Measurements from ENCODE around the gene LTK.

The LTK gene

DNA sequence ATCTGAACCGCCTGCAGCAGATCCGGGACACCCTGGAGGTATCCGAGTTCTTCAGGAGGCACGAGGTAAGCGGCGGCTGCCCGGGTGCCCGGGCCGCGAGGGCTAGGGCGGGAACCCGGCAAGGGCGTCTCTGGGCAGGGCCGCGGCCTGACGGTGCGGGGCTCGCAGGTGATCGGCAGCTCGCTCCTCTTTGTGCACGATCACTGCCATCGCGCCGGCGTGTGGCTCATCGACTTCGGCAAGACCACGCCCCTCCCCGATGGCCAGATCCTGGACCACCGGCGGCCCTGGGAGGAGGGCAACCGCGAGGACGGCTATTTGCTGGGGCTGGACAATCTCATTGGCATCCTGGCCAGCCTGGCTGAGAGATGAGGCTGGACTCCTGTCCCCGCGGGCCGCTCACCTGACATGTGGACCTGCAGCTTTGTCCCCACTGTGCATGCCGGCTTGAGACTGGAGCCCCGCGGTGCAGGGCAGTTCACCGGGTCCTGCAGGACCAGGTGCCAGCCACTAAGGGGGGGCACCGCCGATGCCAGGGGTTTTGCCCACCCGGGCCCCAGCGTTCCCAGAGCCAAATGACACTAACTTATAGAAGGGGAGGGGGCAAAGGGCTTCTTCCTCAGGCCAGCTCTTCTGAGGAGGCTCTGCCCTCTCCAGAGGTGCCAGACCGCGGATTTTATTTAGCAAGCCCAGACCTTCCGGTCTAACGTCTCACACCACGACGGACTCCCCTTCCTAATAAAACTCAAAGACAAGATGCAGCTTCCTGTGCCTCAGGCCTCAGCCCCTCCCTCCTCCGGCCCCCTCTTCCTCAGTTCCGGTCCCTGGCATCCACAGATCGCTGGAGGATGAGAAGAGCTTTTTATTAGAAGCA, 10.6 kb downstream of the LTK start:
- H3K36me3 ChIP-seq, result no peaks in the 10 kb centered on the region
- DNase-seq, result no peak
- no peak overlapping the region for H3K4me3 ChIP-seq (ENCODE audit: low read depth, low read length)
- no peak overlapping the region for H3K27ac ChIP-seq
- H3K27me3 ChIP-seq (ENCODE audit: insufficient read depth, low read depth, severe bottlenecking), result no peaks in the 10 kb centered on the region
- TF ChIP-seq, protein P1, sequence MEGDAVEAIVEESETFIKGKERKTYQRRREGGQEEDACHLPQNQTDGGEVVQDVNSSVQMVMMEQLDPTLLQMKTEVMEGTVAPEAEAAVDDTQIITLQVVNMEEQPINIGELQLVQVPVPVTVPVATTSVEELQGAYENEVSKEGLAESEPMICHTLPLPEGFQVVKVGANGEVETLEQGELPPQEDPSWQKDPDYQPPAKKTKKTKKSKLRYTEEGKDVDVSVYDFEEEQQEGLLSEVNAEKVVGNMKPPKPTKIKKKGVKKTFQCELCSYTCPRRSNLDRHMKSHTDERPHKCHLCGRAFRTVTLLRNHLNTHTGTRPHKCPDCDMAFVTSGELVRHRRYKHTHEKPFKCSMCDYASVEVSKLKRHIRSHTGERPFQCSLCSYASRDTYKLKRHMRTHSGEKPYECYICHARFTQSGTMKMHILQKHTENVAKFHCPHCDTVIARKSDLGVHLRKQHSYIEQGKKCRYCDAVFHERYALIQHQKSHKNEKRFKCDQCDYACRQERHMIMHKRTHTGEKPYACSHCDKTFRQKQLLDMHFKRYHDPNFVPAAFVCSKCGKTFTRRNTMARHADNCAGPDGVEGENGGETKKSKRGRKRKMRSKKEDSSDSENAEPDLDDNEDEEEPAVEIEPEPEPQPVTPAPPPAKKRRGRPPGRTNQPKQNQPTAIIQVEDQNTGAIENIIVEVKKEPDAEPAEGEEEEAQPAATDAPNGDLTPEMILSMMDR (IDR thresholded peaks at IDR 0.05; ENCODE audit: low read depth, low read length), result no peak
- H3K9me3 ChIP-seq (ENCODE audit: severe bottlenecking), result no peaks in the 10 kb centered on the region

- no peak overlapping the region for H3K4me3 ChIP-seq (ENCODE audit: low read depth, low read length)
- DNase-seq, result no peak
- no peaks in the 10 kb centered on the region for H3K36me3 ChIP-seq
- H3K27me3 ChIP-seq (ENCODE audit: insufficient read depth, low read depth, severe bottlenecking), result no peaks in the 10 kb centered on the region
- no peak overlapping the region for H3K27ac ChIP-seq
- TF ChIP-seq, protein P1 (IDR thresholded peaks at IDR 0.05; ENCODE audit: low read depth, low read length), result no peak
- no peaks in the 10 kb centered on the region for H3K9me3 ChIP-seq (ENCODE audit: severe bottlenecking)
Measured at GRCh38 chr15:41501931-41502794, 11.5 kb downstream of the LTK start.

- Histone ChIP-seq H3K36me3 (no peaks in the 10 kb centered on the region), H3K4me3 (ENCODE audit: low read depth, low read length) (no peak overlapping the region), H3K27ac (no peak overlapping the region), H3K9me3 (ENCODE audit: severe bottlenecking) (no peaks in the 10 kb centered on the region), H3K27me3 (ENCODE audit: insufficient read depth, low read depth, severe bottlenecking) (no peaks in the 10 kb centered on the region)
- DNase-seq, result no peak
- TF ChIP-seq, protein P1 (IDR thresholded peaks at IDR 0.05; ENCODE audit: low read depth, low read length), result no peak
Measured at GRCh38 chr15:41501191-41501917, 12.3 kb downstream of the LTK start.

- Histone ChIP-seq H3K27me3 (ENCODE audit: insufficient read depth, low read depth, severe bottlenecking) (no peaks in the 10 kb centered on the region), H3K36me3 (no peaks in the 10 kb centered on the region), H3K27ac (no peak overlapping the region), H3K9me3 (ENCODE audit: severe bottlenecking) (no peaks in the 10 kb centered on the region), H3K4me3 (ENCODE audit: low read depth, low read length) (no peak overlapping the region)
- TF ChIP-seq, protein P1 (IDR thresholded peaks at IDR 0.05; ENCODE audit: low read depth, low read length), result no peak
- no peak for DNase-seq
Measured at GRCh38 chr15:41499109-41499851, 14.3 kb downstream of the LTK start.

DNA sequence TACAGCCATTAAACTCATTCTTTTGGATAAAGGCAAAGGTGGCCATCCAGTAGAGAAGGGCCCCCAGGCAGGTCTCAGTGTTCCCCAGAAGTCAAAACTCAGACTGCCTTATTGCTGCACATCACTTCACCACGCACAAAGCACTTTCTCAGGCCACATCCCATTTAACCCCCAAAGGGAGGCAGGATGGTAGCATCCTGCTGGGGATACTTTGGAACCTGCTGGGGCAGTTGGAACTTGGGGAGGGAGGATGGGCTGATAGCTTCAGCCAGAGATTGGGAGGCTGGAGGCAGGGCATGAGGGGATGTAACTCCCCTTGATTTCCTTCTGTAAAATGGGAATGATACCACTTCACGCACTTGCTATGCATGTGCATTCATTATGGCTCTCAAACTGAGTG, 15.0 kb downstream of the LTK start:
- TF ChIP-seq, protein P1 (IDR thresholded peaks at IDR 0.05; ENCODE audit: low read depth, low read length), result no peak
- H3K36me3 ChIP-seq, result no peaks in the 10 kb centered on the region
- no peak overlapping the region for H3K4me3 ChIP-seq (ENCODE audit: low read depth, low read length)
- no peaks in the 10 kb centered on the region for H3K9me3 ChIP-seq (ENCODE audit: severe bottlenecking)
- no peak overlapping the region for H3K27ac ChIP-seq
- no peaks in the 10 kb centered on the region for H3K27me3 ChIP-seq (ENCODE audit: insufficient read depth, low read depth, severe bottlenecking)
- DNase-seq, result no peak
